GM19438 (cell line): ENCODE results near the gene AANAT.

Experiments
- ATAC-seq: cut with Tn5 transposase; IDR thresholded peaks from one replicate; pipeline ENCODE4 v1.9.1; 2021; ENCODE audit warnings: low read depth; ENCODE audit not compliant: unreplicated experiment

The AANAT gene

GRCh38 chr17:76467366-76467765 lies at the start of gene AANAT:
AANAT (plus strand) TSS chr17:76467603; CDS start chr17:76468747, 1,144 bp downstream.
- no peak for ATAC-seq

DNA sequence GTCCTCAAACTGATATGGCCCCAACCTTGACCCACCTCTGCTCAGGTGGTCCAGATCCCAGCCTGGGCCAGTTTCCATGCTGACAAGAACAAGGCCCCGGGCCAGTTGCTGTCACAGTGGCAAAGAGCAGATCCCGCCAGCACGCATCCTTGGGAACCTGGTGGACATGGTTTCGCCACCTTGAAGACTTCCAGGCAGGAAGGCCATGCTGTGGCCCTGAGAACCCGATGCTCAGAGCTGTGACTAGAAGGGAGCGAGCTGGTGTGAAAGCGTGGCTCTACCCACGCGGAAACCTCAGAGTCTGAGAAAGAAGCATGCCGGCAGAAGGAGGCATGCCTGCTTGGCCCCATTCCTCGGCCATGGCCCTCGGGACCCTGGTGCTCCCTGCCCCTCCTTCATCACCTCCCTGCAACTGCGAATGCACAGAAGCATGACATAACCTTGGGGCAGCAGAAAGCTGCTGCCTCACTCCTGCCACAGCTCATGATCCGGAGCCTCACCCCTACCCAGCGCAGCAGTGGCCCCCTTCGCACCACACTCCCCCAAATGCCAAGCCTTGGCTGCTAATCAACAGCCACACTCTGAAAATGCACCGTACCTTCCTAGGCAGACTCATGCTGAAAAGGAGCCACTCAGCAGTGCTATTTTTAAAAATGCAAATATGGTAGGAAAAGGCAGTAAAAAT lies 47.7 kb upstream of the AANAT start:
- ATAC-seq: no peak

- no peak for ATAC-seq
These were observed 46.9 kb upstream of the AANAT start for GRCh38 chr17:76420356-76421043.

GRCh38 chr17:76421044-76421407 lies 46.4 kb upstream of the AANAT start:
- ATAC-seq: no peak

GRCh38 chr17:76422406-76422805 lies 45.0 kb upstream of the AANAT start:
- no peak for ATAC-seq

- no peak for ATAC-seq
These were observed 44.5 kb upstream of the AANAT start for GRCh38 chr17:76422860-76423259.

DNA sequence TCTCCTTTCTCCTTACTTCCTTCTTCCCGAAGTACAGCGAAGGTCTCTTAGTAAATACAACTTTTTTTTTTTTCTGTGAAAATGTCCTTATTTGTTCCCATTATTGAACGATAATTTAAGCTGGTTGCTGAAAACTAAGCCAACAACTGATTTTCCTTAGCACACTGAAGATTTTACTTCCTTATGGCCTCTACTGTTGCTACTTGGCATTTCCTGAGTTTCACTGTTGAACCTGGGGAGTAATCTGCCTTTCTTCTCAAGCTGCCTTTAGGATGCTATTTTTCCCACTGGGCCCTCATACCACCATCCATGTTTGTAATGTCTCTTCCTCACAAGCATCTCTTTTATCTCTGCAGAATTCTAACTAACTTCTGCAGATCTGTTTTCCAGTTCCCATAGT lies 40.5 kb upstream of the AANAT start:
- no peak for ATAC-seq

- no peak for ATAC-seq
These were observed 39.7 kb upstream of the AANAT start for GRCh38 chr17:76427501-76428231.

DNA sequence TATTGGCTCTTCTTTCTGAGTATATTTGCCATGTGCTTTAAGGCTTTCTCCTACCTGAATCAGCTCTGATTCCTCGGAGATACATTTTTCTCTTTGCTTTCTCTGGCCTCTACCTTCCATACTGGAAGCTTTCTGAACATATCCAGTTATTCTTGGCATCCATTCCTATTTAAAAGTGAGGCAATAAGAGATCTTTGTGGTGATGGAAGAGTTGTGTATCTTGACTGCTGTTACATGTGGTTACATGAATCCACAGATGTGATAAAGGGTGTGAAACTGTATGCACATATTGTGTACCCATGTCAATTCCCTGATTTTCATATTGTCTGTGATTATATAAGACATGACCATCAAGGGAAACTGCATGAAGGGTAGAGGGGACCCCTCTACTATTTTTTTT lies 38.9 kb upstream of the AANAT start:
- ATAC-seq: no peak

DNA sequence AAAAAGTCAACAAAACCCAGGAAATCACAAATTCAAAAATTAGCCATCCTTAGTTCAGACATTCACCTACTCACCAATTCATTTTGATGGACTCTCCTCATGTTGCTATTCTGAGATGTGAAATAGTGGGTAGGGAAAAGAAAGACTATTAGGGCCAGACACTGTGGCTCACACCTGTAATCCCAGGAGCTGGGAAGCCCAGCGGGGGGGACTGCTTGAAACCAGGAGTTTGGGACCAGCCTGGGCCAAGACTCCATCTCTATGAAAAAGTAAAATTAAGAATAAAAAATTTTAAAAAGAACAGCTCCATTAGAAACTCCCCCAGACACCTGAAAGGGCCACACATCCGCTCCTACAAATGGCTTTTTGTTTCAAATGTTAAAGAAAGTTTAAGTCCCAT lies 35.9 kb upstream of the AANAT start:
- no peak for ATAC-seq

DNA sequence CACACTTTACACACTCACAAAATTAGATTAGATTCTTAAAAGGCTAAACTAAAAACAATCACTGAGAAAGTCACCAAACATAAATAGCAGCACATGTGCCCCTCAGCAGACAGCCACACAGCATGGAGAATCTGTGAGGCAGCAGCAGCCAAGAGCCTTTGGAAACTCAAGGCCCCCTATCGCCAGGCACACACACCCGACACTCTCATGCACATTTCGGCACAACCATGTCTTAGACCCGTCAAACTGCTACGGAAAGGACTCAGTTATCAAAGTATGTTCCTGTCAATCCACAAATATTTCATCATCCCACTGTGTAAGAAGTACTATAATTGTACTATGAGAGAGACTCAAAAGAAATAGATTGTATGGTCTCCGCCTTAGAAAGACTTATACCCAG lies 35.4 kb upstream of the AANAT start:
- no peak for ATAC-seq

DNA sequence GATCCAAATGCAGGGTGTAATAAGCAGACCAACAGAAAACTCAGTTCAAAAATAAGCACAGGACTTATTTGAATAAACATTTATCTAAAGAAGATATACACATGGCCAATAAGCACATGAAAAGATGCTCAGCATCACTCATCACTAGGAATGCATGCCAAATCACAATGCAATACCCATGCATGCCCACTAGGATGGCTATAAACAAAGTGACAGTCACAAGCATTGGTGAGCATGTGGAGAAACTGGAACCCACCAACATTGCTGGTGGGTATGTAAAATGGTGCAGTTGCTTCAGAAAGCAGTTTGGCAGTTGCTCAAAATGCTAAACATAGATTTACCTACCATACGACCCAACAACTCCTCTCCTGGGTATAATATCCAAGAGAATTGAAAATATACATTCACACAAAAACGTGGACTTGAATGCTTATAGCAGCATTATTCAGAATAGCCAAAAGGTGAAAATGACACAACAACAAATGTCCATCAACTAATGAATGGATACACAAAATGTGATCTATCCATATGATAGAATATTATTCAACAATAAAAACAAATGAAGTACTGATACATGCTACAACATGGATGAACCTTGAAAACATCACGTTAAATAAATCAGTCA lies 34.6 kb upstream of the AANAT start:
- no peak for ATAC-seq

- ATAC-seq: no peak
These were observed 33.7 kb upstream of the AANAT start for GRCh38 chr17:76433693-76434092.

DNA sequence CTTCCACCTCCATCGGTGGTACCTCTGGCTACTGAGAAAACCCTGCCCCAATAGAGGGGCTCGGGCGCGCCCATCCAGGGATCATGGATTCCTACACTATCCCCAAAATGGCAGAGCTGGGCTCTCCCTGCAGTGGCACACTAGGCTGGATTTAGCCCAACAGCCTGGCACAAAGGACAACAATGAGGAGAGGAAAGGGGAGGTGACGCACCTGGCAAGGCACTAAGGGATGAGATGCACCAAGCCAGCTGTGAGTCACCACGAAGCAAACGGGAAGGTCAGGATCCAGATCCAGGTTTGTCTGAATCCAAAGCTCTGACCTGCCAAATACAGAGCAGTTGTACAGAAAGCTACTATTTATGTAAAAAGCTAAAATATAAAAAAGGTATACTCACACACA lies 32.5 kb upstream of the AANAT start:
- no peak for ATAC-seq

DNA sequence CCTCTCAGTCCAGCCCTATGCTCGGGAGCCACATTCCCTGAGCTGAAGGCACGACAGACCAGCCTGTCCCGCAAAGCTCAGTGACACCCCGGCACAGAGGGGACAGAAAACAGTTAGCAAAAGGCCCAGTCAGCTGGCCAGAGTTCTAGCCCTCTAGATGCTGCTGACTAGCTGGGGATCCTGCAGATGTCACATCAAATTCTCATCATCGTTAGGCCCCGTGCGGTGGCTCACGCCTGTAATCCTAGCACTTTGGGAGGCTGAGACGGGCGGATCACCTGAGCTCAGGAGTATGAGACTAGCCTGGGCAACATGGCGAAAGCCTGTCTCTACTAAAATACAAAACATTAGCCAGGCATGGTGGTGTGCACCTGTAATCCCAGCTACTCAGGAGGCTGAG lies 31.7 kb upstream of the AANAT start:
- no peak for ATAC-seq

- ATAC-seq: no peak
These were observed 29.7 kb upstream of the AANAT start for GRCh38 chr17:76437467-76438402.

DNA sequence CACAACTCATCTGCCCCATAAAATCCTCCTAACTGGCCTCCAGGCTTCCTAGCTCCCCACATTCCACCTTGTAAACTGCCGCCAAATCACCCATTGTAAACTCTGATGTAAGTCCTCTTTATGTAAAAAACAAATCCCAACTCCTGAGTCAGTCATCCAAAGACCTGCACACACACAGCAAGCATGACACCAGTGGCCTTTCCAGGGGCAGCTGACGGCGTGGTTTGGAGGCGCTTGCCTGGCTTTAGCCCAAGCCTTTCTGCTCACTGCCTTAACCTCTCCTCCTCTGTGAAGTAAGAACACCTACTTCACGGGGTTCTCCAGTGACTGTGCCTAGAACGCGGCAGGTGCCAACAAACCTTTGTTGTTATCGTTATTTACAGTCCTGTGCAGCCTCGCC lies 28.5 kb upstream of the AANAT start:
- ATAC-seq: no peak

- no peak for ATAC-seq
These were observed 28.0 kb upstream of the AANAT start for GRCh38 chr17:76439314-76439928.

DNA sequence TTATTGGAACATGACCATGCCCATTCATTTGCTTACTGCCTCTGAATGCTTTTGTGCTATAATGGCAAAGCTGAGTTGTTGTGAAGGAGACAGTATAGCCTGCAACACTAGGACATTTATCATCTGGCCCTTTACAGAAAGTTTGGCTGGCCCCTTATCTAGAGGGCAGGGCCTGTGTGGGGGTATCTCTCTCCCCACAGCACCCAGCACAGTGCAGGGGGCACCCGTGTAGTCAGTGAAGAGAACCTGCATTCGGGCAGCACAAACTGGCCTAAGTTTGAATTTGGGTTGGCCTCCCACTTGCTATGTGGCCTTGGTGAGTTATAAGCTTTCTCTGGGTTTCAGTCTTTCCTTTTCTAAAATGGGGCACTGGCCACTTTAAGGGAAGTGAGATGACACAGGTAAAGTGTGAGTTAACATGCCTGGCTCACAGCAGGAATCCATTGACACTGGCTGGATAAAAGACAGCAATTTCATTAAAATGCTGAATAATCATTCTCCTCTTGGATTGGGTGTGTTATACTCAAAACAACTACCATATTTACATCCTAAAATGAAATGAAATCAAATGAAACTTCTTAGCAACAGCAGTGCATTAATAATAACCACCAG lies 26.5 kb upstream of the AANAT start:
- no peak for ATAC-seq
